ENCODE data around the gene PACRG.

- TF ChIP-seq RNF2 (IDR thresholded peaks at IDR 0.05; ENCODE audit: borderline replicate concordance, low read depth, low read length, missing control alignments, poor library complexity, severe bottlenecking), result no peak
- TF ChIP-seq SP1 (IDR thresholded peaks at IDR 0.05; ENCODE audit: low read depth, low read length), result no peak
- TF ChIP-seq CTCF (IDR thresholded peaks at IDR 0.05; ENCODE audit: control extremely low read depth in 1 of 3, insufficient read depth in 1 of 3, low read depth in 1 of 3, low read length in 3 of 3), result no peak
- no peak for TF ChIP-seq TBP (IDR thresholded peaks at IDR 0.05; ENCODE audit: low read depth, low read length)
- no peak for TF ChIP-seq EP300 (IDR thresholded peaks at IDR 0.05; ENCODE audit: borderline replicate concordance in 1 of 2, low read depth in 2 of 2, low read length in 2 of 2)
These were observed 178.7 kb downstream of the PACRG start for GRCh38 chr6:162906479-162906878.
